ENCODE results near the gene ALS2CL.

ALS2CL gene

GRCh38 chr3:46626039-46626438 is 67.4 kb downstream of the ALS2CL start:
- Histone ChIP-seq H3K4me3 (ENCODE audit: low read length in 2 of 2) (no peak overlapping the region), H3K4me1 (ENCODE audit: control insufficient read depth, insufficient read depth, low read length) (peaks cover 8% of the 10 kb centered on the region), H3K9ac (ENCODE audit: low read length in 2 of 2) (no peak overlapping the region), H3K9me3 (ENCODE audit: control insufficient read depth in 2 of 2, low read length in 2 of 2) (no peaks in the 10 kb centered on the region), H3K27ac (ENCODE audit: low read length) (no peak overlapping the region), H3K36me3 (ENCODE audit: control insufficient read depth in 2 of 2, insufficient read depth in 2 of 2, low read length in 2 of 2) (no peaks in the 10 kb centered on the region), H3K27me3 (ENCODE audit: control insufficient read depth in 1 of 2, insufficient read depth in 2 of 2, low read length in 2 of 2) (no peaks in the 10 kb centered on the region)

- Histone ChIP-seq H3K27me3 (ENCODE audit: control insufficient read depth in 1 of 2, insufficient read depth in 2 of 2, low read length in 2 of 2) (no peaks in the 10 kb centered on the region), H3K4me3 (ENCODE audit: low read length in 2 of 2) (no peak overlapping the region), H3K36me3 (ENCODE audit: control insufficient read depth in 2 of 2, insufficient read depth in 2 of 2, low read length in 2 of 2) (no peaks in the 10 kb centered on the region), H3K4me1 (ENCODE audit: control insufficient read depth, insufficient read depth, low read length) (peaks cover 6% of the 10 kb centered on the region), H3K9ac (ENCODE audit: low read length in 2 of 2) (no peak overlapping the region), H3K27ac (ENCODE audit: low read length) (no peak overlapping the region), H3K9me3 (ENCODE audit: control insufficient read depth in 2 of 2, low read length in 2 of 2) (no peaks in the 10 kb centered on the region)
Observed at GRCh38 chr3:46624975-46625490, 68.4 kb downstream of the ALS2CL start.

GRCh38 chr3:46624533-46624932 is 68.9 kb downstream of the ALS2CL start:
- H3K4me1 ChIP-seq (ENCODE audit: control insufficient read depth, insufficient read depth, low read length) = peaks cover 1% of the 10 kb centered on the region

GRCh38 chr3:46619845-46620778 is 73.4 kb downstream of the ALS2CL start:
- no peak overlapping the region for H3K4me3 ChIP-seq (ENCODE audit: low read length in 2 of 2)
- no peaks in the 10 kb centered on the region for H3K36me3 ChIP-seq (ENCODE audit: control insufficient read depth in 2 of 2, insufficient read depth in 2 of 2, low read length in 2 of 2)
- peaks cover 7 to 11% of the 10 kb centered on the region in 2 donors for H3K27me3 ChIP-seq (ENCODE audit: control insufficient read depth in 1 of 2, insufficient read depth in 2 of 2, low read length in 2 of 2)
- H3K9me3 ChIP-seq (ENCODE audit: control insufficient read depth in 2 of 2, low read length in 2 of 2) = no peaks in the 10 kb centered on the region
- no peak overlapping the region for H3K9ac ChIP-seq (ENCODE audit: low read length in 2 of 2)
- H3K4me1 ChIP-seq (ENCODE audit: control insufficient read depth, insufficient read depth, low read length) = no peaks in the 10 kb centered on the region
- no peak overlapping the region for H3K27ac ChIP-seq (ENCODE audit: low read length)

More at GRCh38 chr3:46624533-46624932, 68.9 kb downstream of the ALS2CL start:
- Histone ChIP-seq H3K4me3 (ENCODE audit: low read length in 2 of 2) (no peak overlapping the region), H3K36me3 (ENCODE audit: control insufficient read depth in 2 of 2, insufficient read depth in 2 of 2, low read length in 2 of 2) (no peaks in the 10 kb centered on the region), H3K27me3 (ENCODE audit: control insufficient read depth in 1 of 2, insufficient read depth in 2 of 2, low read length in 2 of 2) (peaks cover 0 to 4% of the 10 kb centered on the region in 2 donors), H3K9me3 (ENCODE audit: control insufficient read depth in 2 of 2, low read length in 2 of 2) (no peaks in the 10 kb centered on the region), H3K9ac (ENCODE audit: low read length in 2 of 2) (no peak overlapping the region), H3K27ac (ENCODE audit: low read length) (no peak overlapping the region)

All from stomach smooth muscle (tissue), 2 donors.